GM19025 (cell line): ENCODE results near the gene STAG2.

Experiments used
- ATAC-seq: cut with Tn5 transposase; IDR thresholded peaks from one replicate; pipeline ENCODE4 v1.9.1; 2021; ENCODE audit warnings: mild to moderate bottlenecking, low read depth, moderate library complexity; ENCODE audit not compliant: unreplicated experiment

Gene STAG2

DNA sequence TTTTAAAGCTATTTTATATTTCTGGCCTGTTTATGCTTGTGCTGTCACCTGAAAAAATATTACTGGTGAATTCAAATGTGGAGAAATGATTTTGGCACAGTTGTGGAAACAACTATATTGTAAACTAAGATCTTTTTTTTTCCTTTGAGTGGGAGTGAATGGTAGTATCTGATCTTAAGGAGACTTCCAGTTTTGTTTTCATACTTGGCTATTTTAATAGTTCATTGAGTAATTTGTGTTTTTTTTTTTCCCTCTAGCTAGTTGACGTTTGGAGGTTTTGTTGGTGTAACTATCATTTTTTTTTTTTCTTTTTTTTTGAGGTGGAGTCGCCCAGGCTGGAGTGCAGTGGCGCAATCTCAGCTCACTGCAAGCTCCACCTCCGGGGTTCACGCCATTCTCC is 10.5 kb downstream of the STAG2 start:
- no peak for ATAC-seq

GRCh38 chrX:123973921-123974320 is 12.4 kb downstream of the STAG2 start:
- no peak for ATAC-seq

DNA sequence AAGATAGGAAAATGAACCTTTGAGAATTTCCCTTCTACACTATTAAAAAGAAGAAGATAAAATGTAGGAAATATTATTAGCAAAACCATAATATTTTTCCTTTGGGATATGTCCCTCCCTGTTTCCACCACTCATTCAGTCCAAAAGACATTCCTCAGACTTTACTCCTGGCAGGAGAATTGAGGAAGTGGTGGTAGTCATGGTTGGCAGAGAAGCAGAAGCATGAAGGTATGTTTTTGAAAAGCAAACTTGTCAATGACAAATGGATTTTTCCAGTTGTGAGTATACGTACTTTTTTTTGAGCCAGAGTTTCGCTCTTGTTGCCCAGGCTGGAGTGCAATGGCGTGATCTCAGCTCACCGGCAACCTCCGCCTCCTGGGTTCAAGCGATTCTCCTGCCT is 13.7 kb downstream of the STAG2 start:
- ATAC-seq: no peak

GRCh38 chrX:123976706-123977316 is 15.3 kb downstream of the STAG2 start:
- no peak for ATAC-seq

DNA sequence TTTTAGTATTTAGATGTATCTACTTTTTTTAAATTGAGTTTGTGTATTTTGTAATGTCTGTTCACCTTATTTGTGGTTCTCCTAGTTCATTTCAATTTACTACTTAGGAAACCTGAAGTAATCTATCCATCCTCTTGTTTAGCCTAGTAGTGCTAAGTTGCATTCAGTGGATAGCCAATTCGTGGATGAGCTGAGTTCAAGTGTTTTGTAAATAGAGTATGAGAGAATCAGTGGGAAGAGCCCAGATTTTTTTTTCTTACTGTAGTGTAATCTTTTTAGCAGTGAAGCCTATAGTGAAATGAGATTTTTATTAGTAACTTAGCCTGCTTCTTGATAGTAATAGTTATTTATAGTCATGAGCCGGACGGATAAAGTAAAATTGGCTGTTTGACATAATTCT is 21.7 kb downstream of the STAG2 start:
- ATAC-seq: no peak

- no peak for ATAC-seq
These were observed 24.9 kb downstream of the STAG2 start for GRCh38 chrX:123986377-123986776.

GRCh38 chrX:123988423-123989111 is 27.1 kb downstream of the STAG2 start:
- ATAC-seq: no peak

GRCh38 chrX:123989235-123989634 is 27.7 kb downstream of the STAG2 start:
- no peak for ATAC-seq

DNA sequence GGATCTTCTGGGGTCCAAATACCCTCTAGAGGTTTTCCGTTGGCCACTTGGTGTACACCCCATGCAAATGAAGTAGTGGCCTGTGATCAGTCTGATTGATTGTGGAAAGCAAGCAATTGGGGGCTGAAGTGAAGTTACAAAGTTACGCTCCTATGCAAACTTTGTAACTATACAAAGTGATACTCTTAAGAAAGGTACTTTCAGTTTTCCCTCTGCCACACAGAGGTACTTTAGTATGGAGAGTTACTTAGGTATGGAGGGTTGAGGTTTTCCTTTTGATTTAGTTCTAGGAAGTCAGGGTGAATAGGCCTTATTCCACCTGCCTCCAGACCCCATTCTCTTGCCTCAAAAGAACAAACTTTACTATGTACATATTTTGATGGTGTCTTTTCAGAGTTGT is 28.7 kb downstream of the STAG2 start:
- ATAC-seq: no peak

GRCh38 chrX:123990602-123991001 is 29.1 kb downstream of the STAG2 start:
- ATAC-seq: no peak

- ATAC-seq: no peak
These were observed 31.8 kb downstream of the STAG2 start for GRCh38 chrX:123993326-123993725.

DNA sequence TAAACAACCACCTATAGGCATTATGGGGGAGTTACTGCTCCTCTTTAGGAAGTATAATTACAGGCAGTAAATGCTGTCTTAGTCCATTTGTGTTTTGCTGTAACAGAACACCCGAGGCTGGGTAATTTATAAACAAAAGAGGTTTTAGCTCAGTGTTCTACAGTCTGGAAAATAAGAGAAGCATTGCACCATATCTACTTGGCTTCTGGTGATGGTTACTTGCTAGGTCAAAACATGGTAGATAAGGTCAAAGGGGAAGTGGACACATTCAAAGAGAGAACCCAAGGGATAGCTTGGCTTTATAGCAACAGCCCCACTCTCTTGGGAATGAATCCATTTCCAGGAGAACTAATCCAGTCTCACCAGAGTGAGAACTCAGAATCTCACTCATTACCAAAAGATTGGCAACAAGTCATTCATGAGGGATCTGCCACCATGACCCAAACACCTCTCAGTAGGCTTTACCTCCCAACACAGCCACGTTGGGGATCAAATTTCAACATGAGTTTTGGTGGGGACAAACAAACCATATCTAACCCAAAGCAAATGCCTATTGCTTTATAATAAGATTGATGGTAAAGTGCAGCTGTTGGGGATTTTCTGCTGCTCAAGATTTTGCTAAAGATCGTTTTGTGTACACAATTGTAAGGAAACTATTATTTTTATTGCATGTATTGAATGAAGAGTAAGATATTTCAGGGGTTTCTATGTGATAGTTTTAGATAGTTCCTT is 32.6 kb downstream of the STAG2 start:
- ATAC-seq: no peak

- ATAC-seq: no peak
These were observed 33.2 kb downstream of the STAG2 start for GRCh38 chrX:123994730-123995129.

GRCh38 chrX:124001581-124001980 is 40.1 kb downstream of the STAG2 start:
- no peak for ATAC-seq

GRCh38 chrX:124005228-124005627 is 43.7 kb downstream of the STAG2 start:
- no peak for ATAC-seq

GRCh38 chrX:124010157-124010556 is 48.7 kb downstream of the STAG2 start:
- ATAC-seq: peak; percentile 74

GRCh38 chrX:124010566-124010965 is 49.1 kb downstream of the STAG2 start:
- no peak for ATAC-seq

DNA sequence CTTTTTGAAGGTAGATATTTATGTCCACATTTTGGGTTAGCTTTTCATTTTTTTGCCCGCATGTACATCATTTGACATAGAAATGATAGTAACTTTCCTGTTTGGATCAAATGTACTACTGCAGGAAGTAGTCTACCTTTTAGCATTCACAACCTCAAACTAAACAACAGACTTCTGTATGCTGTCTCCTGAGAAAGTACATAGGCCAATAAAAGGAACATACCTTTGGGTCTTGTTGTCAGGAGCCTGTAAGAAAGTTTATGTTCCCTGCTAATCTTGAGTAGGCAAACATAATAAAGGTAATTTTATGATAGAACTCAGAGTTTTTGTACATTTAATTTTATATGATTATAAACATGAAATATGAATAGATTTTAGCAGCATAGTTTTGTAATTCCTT is 54.2 kb downstream of the STAG2 start:
- no peak for ATAC-seq

DNA sequence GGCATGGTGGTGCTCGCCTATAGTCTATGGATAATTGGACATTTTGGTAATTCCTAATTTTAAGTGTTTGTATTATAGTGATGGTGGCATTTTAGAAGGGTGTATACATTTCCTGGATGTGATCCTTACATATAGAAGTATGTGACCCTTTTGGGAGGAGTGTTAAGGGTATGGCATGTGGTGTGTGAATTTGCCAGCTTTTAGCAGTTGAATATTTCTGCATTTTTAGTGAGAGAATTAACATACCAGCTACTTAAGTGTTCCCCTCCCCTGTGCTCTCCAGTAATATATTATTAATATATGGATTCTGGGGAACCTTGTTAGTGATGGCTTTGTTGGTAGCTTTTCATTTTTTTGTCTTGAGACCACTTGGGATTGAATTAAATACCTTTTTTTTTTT is 55.3 kb downstream of the STAG2 start:
- ATAC-seq: no peak

- ATAC-seq: no peak
These were observed 56.5 kb downstream of the STAG2 start for GRCh38 chrX:124018023-124018422.

GRCh38 chrX:124023838-124024238 is 62.3 kb downstream of the STAG2 start:
- no peak for ATAC-seq

DNA sequence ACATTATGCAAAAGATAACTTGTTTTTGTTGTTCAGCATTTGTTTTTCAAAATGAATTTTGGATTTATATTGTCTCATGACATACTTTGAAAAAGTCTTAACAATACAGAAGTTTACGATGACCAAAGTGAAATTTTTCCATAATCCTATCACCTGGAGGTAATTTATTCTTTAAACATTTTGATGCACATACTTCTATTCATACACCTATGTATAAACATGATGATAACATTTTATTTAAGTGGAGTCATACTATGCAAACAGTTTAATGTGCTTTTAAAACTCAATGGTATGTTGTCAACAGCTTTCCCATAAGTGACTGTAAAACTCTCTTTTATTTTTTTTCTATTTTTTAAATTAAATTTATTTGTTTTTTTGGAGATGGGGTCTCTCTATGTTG is 65.0 kb downstream of the STAG2 start:
- ATAC-seq: no peak
